A549 (cell line): Measurements from ENCODE around the gene PROSER1. TPM values are rescaled to one million over a fixed set of nuclear protein-coding genes. Genes with fewer than 3 reads are reported as not detected.

Source experiments
- ATAC-seq, 2 experiments: fragments of 200-7000 bp in 1 of 2; fragments of >200 bp in 1 of 2; cut with Nextera tagmentation in 1 of 2; cut with Tn5 transposase in 1 of 2; 3 replicates each; pipeline versions ENCODE4 v1.8.0 to v1.9.1; 2018 to 2020; ENCODE audit warnings: mild to moderate bottlenecking in 1 of 2, moderate library complexity in 1 of 2
- CTCF ChIA-PET: fragments of 300-600 bp; sonication (Branson Sonifier 250); formaldehyde crosslinking; extraction: SDS; loops from one replicate; lab custom pipeline; 2021; ENCODE audit warnings: antibody characterized with exemption, inconsistent platforms; lab: Yijun Ruan, JAX
- POLR2A ChIA-PET: fragments of 350-600 bp; formaldehyde crosslinking; extraction: SDS; loops from one replicate; lab custom pipeline; 2021; ENCODE audit warnings: antibody characterized with exemption, inconsistent platforms; lab: Yijun Ruan, JAX
- DNase-seq, 2 experiments: peaks; one replicate each; pipeline versions ENCODE4 v3.0.0 to v3.0.0-alpha.2; 2011 to 2016; ENCODE audit warnings: low read depth in 1 of 2, low spot score in 1 of 2
- FAIRE-seq: peaks from 2 replicates; lab custom pipeline; 2011; peaks lifted over from hg19 to GRCh38; lab: Jason Lieb, UNC
- H3K27ac ChIP-seq, 2 experiments: fragments of >200 bp; sonication (Bioruptor Twin); formaldehyde crosslinking; 3 replicates each; pipeline ENCODE4 v1.5.1; 2016 to 2017
- H3K4me1 ChIP-seq: fragments of >200 bp; sonication (Bioruptor Twin); formaldehyde crosslinking; 3 replicates; pipeline ENCODE4 v1.6.1; 2016
- H3K4me2 ChIP-seq: fragments of >200 bp; sonication (Bioruptor Twin); formaldehyde crosslinking; 3 replicates; pipeline ENCODE4 v1.6.1; 2016
- H3K4me3 ChIP-seq: fragments of >200 bp; sonication (Bioruptor Twin); formaldehyde crosslinking; 3 replicates; pipeline ENCODE4 v1.5.1; 2016
- H3K9me3 ChIP-seq: fragments of >200 bp; sonication (Bioruptor Twin); formaldehyde crosslinking; 3 replicates; pipeline ENCODE4 v1.6.1; 2016
- CBX2 ChIP-seq: fragments of 200-600 bp; sonication (generic); IDR thresholded peaks from 2 replicates; pipeline ENCODE4 v1.6.1; 2016; ENCODE audit warnings: low read depth, mild to moderate bottlenecking, borderline replicate concordance
- CBX8 ChIP-seq: fragments of 200-600 bp; sonication (generic); IDR thresholded peaks from 2 replicates; pipeline ENCODE4 v1.6.1; 2016
- CEBPB ChIP-seq, 2 experiments: fragments of >200 bp in 1 of 2; sonication (Bioruptor Twin) in 1 of 2; formaldehyde crosslinking in 1 of 2; IDR thresholded peaks; 2 replicates each; pipeline ENCODE4 v1.6.1; 2012 to 2016
- CHD2 ChIP-seq: fragments of 150-350 bp; IDR thresholded peaks from 2 replicates; pipeline ENCODE4 v1.6.1; 2014; ENCODE audit warnings: low read length; ENCODE audit not compliant: partially characterized antibody
- EP300 ChIP-seq, 2 experiments: fragments of >200 bp; sonication (Bioruptor Twin); formaldehyde crosslinking; IDR thresholded peaks; 2 replicates in 1 of 2; 3 replicates in 1 of 2; pipeline ENCODE4 v1.6.1; 2016 to 2017
- ESRRA ChIP-seq: fragments of 150-350 bp; IDR thresholded peaks from 2 replicates; pipeline ENCODE4 v1.6.1; 2014; ENCODE audit warnings: mild to moderate bottlenecking, low read length, borderline replicate concordance
- FOSL2 ChIP-seq, 2 experiments: fragments of 450-650 bp in 1 of 2; fragments of >200 bp in 1 of 2; sonication (Bioruptor Twin) in 1 of 2; formaldehyde crosslinking; IDR thresholded peaks; 2 replicates each; pipeline versions ENCODE4 v1.5.0 to v1.6.1; 2016 to 2020; ENCODE audit warnings: mild to moderate bottlenecking in 1 of 2, moderate library complexity in 1 of 2
- GATA3 ChIP-seq: IDR thresholded peaks from 2 replicates; pipeline ENCODE4 v1.6.1; 2012; ENCODE audit warnings: borderline replicate concordance
- HEYL ChIP-seq: fragments of 250-450 bp; sonication (Bioruptor Pico); IDR thresholded peaks from 2 replicates; pipeline ENCODE4 v1.8.0; 2021; ENCODE audit warnings: mild to moderate bottlenecking, moderate library complexity
- HOXA7 ChIP-seq: fragments of 250-450 bp; sonication (Bioruptor Pico); IDR thresholded peaks from 2 replicates; pipeline ENCODE4 v1.5.0; 2020; ENCODE audit warnings: mild to moderate bottlenecking, moderate library complexity
- JUN ChIP-seq, 2 experiments: fragments of >200 bp; sonication (Bioruptor Twin); formaldehyde crosslinking; IDR thresholded peaks; 2 replicates in 1 of 2; 3 replicates in 1 of 2; pipeline ENCODE4 v1.6.1; 2016 to 2017
- MAFK ChIP-seq: fragments of 450-650 bp; IDR thresholded peaks from 2 replicates; pipeline ENCODE4 v1.6.1; 2014; ENCODE audit not compliant: partially characterized antibody
- MYC ChIP-seq: IDR thresholded peaks from 2 replicates; pipeline ENCODE4 v1.6.1; 2012; ENCODE audit warnings: mild to moderate bottlenecking, inconsistent platforms, low read length, improper control_type of control experiment, borderline replicate concordance
- NR3C1 ChIP-seq: fragments of >200 bp; sonication (Bioruptor Twin); formaldehyde crosslinking; IDR thresholded peaks from 3 replicates; pipeline ENCODE4 v1.6.1; 2017
- POLR2A ChIP-seq: IDR thresholded peaks from 2 replicates; pipeline ENCODE4 v1.6.1; 2012; ENCODE audit warnings: mild to moderate bottlenecking, low read length
- POLR2AphosphoS2 ChIP-seq: conservative IDR thresholded peaks from 2 replicates; pipeline ENCODE4 v1.6.1; 2012; ENCODE audit warnings: low read length, improper control_type of control experiment, inconsistent platforms
- RAD21 ChIP-seq, 2 experiments: fragments of >200 bp in 1 of 2; sonication (Bioruptor Twin) in 1 of 2; formaldehyde crosslinking in 1 of 2; IDR thresholded peaks in 1 of 2; conservative IDR thresholded peaks in 1 of 2; 2 replicates in 1 of 2; 3 replicates in 1 of 2; pipeline ENCODE4 v1.6.1; 2012 to 2018; ENCODE audit warnings: inconsistent platforms in 1 of 2
- RARB ChIP-seq: fragments of 250-450 bp; sonication (Bioruptor Pico); IDR thresholded peaks from 2 replicates; pipeline ENCODE4 v1.8.0; 2021; ENCODE audit warnings: mild to moderate bottlenecking, moderate library complexity
- RCOR1 ChIP-seq: fragments of 150-350 bp; IDR thresholded peaks from 2 replicates; pipeline ENCODE4 v1.6.1; 2014; ENCODE audit warnings: antibody characterized with exemption, low read length, low read depth
- ZFP36 ChIP-seq: fragments of 450-650 bp; IDR thresholded peaks from 2 replicates; pipeline ENCODE4 v1.6.1; 2014; ENCODE audit warnings: borderline replicate concordance; ENCODE audit not compliant: partially characterized antibody
- ZSCAN20 ChIP-seq: fragments of 250-450 bp; sonication (Bioruptor Pico); IDR thresholded peaks from 2 replicates; pipeline ENCODE4 v1.8.0; 2022; ENCODE audit warnings: mild to moderate bottlenecking, moderate library complexity
- WGBS: methylation state at CpG from one replicate; pipeline ENCODE4 v1.1.6; 2017; ENCODE audit errors: missing lambda C conversion rate; 5-methylcytosine and 5-hydroxymethylcytosine counted together
- polyA plus RNA-seq, 4 experiments: library from polyadenylated mRNA; depleted of rRNA in 3 of 4; stranded (reverse); fragments of >200 nt; fragmentation: RNase III in 1 of 4; extraction: RNeasy Plus Mini Kit Qiagen cat#74134 plus additional on column Dnase treatment in 1 of 4; gene quantifications; 2 replicates in 3 of 4; 3 replicates in 1 of 4; pipeline ENCODE4 v1.2.3, GENCODE V29; 2011 to 2017
- TF ChIP-seq, protein P1 (sequence below): fragments of >200 bp; sonication (Bioruptor Twin); formaldehyde crosslinking; IDR thresholded peaks from 3 replicates; pipeline ENCODE4 v1.5.1; 2016
- TF ChIP-seq, protein P2 (sequence below): fragments of 250-450 bp; sonication (Bioruptor Pico); IDR thresholded peaks from 2 replicates; pipeline ENCODE4 v1.5.0; 2020; ENCODE audit warnings: low read depth, mild to moderate bottlenecking, moderate library complexity
- TF ChIP-seq, protein P3 (sequence below): IDR thresholded peaks from 2 replicates; pipeline ENCODE4 v1.6.1; 2012
- TF ChIP-seq, protein P4 (sequence below): fragments of 250-450 bp; sonication (Bioruptor Pico); IDR thresholded peaks from 2 replicates; pipeline ENCODE4 v1.5.0; 2021; ENCODE audit warnings: mild to moderate bottlenecking, moderate library complexity, borderline replicate concordance
- TF ChIP-seq, protein P5 (sequence below): fragments of >200 bp; sonication (Bioruptor Twin); formaldehyde crosslinking; IDR thresholded peaks from 3 replicates; pipeline ENCODE4 v1.6.1; 2016

The PROSER1 gene
- polyA plus RNA-seq, 2 of the 4 experiments (the other 2 are of a cell fraction), result 9.9 to 19.0 TPM

DNA sequence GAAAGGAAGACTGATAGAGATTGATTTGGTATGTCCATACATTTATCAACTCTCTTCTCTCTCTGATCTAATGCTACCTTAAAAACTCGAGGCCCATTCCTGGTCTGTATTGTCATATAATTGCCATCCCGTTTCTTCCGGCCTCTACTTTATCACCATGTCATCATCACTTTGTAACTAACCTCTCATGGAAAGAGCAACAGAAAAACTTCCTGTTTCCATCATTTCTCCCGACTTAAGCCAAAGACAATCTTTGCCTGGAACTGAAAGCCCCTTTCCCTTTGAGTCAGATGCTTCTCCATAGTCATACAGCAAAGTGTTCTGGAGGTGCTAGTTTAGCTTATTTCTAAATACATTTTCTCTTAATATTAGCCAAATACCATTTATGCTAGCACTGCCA, 44.5 kb downstream of the PROSER1 start:
- CTCF ChIA-PET, result interaction anchor here (1.3 kb wide), 1 partner anchor 23 kb away, joined by 4 read pairs; no protein-coding TSS in a partner anchor
- Histone ChIP-seq H3K27ac (no peak overlapping the region), H3K4me3 (no peak overlapping the region), H3K9me3 (no peaks in the 10 kb centered on the region), H3K4me2 (no peak overlapping the region), H3K4me1 (no peaks in the 10 kb centered on the region)
- DNase-seq (no peak), ATAC-seq (no peak), FAIRE-seq (no peak)
- no peak for TF ChIP-seq FOSL2 (IDR thresholded peaks at IDR 0.05)
- no peak for TF ChIP-seq FOSL2 (CRISPR knock-in tag; IDR thresholded peaks at IDR 0.05)
- no peak for TF ChIP-seq MAFK
- TF ChIP-seq POLR2AphosphoS2, result no peak
- TF ChIP-seq, protein P1, sequence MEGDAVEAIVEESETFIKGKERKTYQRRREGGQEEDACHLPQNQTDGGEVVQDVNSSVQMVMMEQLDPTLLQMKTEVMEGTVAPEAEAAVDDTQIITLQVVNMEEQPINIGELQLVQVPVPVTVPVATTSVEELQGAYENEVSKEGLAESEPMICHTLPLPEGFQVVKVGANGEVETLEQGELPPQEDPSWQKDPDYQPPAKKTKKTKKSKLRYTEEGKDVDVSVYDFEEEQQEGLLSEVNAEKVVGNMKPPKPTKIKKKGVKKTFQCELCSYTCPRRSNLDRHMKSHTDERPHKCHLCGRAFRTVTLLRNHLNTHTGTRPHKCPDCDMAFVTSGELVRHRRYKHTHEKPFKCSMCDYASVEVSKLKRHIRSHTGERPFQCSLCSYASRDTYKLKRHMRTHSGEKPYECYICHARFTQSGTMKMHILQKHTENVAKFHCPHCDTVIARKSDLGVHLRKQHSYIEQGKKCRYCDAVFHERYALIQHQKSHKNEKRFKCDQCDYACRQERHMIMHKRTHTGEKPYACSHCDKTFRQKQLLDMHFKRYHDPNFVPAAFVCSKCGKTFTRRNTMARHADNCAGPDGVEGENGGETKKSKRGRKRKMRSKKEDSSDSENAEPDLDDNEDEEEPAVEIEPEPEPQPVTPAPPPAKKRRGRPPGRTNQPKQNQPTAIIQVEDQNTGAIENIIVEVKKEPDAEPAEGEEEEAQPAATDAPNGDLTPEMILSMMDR, result no peak
- TF ChIP-seq CEBPB (IDR thresholded peaks at IDR 0.05), result no peak
- TF ChIP-seq, protein P2, sequence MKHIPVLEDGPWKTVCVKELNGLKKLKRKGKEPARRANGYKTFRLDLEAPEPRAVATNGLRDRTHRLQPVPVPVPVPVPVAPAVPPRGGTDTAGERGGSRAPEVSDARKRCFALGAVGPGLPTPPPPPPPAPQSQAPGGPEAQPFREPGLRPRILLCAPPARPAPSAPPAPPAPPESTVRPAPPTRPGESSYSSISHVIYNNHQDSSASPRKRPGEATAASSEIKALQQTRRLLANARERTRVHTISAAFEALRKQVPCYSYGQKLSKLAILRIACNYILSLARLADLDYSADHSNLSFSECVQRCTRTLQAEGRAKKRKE (CRISPR knock-in tag), result no peak
- no peak for TF ChIP-seq CBX2
- no peak for TF ChIP-seq ZSCAN20 (CRISPR knock-in tag)
- TF ChIP-seq EP300 (IDR thresholded peaks at IDR 0.05), result no peak
- no peak for TF ChIP-seq CBX8
- TF ChIP-seq HEYL (CRISPR knock-in tag), result no peak
- WGBS, result 36% methylated on average over 4 of the region's 4 CpGs
- POLR2A ChIA-PET, result no interaction called here

DNA sequence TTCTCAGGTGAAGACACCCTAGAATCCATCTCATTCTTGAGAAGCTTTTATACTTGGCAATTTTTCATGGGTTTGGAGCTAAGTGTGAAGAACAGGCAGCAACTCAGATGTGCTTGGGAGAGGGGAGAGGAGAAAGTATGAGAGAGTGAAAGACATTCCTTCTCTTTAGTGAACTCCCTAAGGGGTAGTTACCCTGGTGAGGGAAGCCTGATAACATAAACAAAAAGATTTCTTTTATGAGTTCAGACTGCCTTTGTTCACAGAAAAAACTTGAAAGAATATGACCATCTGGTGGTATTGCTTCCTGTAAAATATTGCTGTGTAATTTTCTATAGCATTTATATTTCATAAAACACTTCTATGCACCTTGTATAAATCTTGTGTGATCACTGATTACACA, 47.2 kb downstream of the PROSER1 start, which contains the start of gene STOML3:
Gene STOML3 (minus strand): TSS at position 139 of the 400 bp plus-strand sequence. CDS start 110 bp downstream, at position 29.
- FAIRE-seq (no peak), ATAC-seq (no peak), DNase-seq (no peak)
- ChIA-PET POLR2A (no interaction called here), CTCF (interaction anchor here (1.4 kb wide), 1 partner anchor 7 kb away, joined by 5 read pairs; no protein-coding TSS in a partner anchor)
- TF ChIP-seq RCOR1 (no peak), CBX2 (no peak), CHD2 (no peak), HOXA7 (CRISPR knock-in tag) (no peak), RAD21 (conservative IDR thresholded peaks at IDR 0.05 in 1 of 2, IDR thresholded peaks at IDR 0.05 in 1 of 2) (no peak)
- no peak within 1 kb of the TSS for H3K4me2 ChIP-seq
- H3K9me3 ChIP-seq, result no peaks in the 10 kb centered on the region
- no peak within 1 kb of the TSS for H3K4me3 ChIP-seq
- H3K4me1 ChIP-seq, result no peaks in the 10 kb centered on the region
- no peak within 1 kb of the TSS for H3K27ac ChIP-seq

DNA sequence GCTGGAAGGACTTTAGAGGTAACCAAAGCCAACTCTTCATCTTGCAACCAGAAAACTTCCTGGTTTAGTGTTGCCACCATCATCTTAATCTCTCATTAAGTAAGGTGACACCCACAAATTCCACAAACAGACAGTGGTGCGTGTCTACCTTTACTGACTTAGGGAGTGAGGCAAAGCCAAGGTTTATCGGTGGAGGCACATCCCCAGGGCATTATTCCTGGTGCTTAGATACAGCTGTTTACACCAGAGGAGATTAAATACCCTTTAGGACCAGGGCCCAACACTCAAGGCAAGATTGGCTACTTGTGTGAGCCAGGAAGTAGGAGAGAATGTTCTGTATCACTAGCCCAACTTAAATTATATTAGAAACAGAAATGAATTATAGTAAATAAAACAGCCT, 56.8 kb downstream of the PROSER1 start:
- FAIRE-seq, result no peak
- TF ChIP-seq, protein P3, sequence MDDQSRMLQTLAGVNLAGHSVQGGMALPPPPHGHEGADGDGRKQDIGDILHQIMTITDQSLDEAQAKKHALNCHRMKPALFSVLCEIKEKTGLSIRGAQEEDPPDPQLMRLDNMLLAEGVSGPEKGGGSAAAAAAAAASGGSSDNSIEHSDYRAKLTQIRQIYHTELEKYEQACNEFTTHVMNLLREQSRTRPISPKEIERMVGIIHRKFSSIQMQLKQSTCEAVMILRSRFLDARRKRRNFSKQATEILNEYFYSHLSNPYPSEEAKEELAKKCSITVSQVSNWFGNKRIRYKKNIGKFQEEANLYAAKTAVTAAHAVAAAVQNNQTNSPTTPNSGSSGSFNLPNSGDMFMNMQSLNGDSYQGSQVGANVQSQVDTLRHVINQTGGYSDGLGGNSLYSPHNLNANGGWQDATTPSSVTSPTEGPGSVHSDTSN, result no peak
- TF ChIP-seq POLR2A (no peak), MAFK (no peak), JUN (IDR thresholded peaks at IDR 0.05) (no peak), NR3C1 (no peak), GATA3 (no peak), RARB (CRISPR knock-in tag) (no peak), RCOR1 (no peak), ZFP36 (no peak), MYC (no peak), HOXA7 (CRISPR knock-in tag) (no peak), ESRRA (no peak), FOSL2 (IDR thresholded peaks at IDR 0.05) (no peak), FOSL2 (CRISPR knock-in tag; IDR thresholded peaks at IDR 0.05) (no peak)
- TF ChIP-seq, protein P4, sequence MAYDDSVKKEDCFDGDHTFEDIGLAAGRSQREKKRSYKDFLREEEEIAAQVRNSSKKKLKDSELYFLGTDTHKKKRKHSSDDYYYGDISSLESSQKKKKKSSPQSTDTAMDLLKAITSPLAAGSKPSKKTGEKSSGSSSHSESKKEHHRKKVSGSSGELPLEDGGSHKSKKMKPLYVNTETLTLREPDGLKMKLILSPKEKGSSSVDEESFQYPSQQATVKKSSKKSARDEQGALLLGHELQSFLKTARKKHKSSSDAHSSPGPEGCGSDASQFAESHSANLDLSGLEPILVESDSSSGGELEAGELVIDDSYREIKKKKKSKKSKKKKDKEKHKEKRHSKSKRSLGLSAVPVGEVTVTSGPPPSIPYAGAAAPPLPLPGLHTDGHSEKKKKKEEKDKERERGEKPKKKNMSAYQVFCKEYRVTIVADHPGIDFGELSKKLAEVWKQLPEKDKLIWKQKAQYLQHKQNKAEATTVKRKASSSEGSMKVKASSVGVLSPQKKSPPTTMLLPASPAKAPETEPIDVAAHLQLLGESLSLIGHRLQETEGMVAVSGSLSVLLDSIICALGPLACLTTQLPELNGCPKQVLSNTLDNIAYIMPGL (CRISPR knock-in tag), result no peak
- TF ChIP-seq, protein P5, sequence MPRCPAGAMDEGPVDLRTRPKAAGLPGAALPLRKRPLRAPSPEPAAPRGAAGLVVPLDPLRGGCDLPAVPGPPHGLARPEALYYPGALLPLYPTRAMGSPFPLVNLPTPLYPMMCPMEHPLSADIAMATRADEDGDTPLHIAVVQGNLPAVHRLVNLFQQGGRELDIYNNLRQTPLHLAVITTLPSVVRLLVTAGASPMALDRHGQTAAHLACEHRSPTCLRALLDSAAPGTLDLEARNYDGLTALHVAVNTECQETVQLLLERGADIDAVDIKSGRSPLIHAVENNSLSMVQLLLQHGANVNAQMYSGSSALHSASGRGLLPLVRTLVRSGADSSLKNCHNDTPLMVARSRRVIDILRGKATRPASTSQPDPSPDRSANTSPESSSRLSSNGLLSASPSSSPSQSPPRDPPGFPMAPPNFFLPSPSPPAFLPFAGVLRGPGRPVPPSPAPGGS, result no peak
- TF ChIP-seq, protein P2 (CRISPR knock-in tag), result no peak

More for the DNA sequence above, 56.8 kb downstream of the PROSER1 start:
- no peaks in the 10 kb centered on the region for H3K9me3 ChIP-seq
- 35% methylated on average over 2 of the region's 2 CpGs for WGBS
- ATAC-seq (no peak), DNase-seq (no peak)
- ChIA-PET CTCF (interaction anchor here (0.7 kb wide), 1 partner anchor 10 kb away, joined by 3 read pairs; no protein-coding TSS in a partner anchor), POLR2A (no interaction called here)
- no peak overlapping the region for H3K27ac ChIP-seq
- H3K4me2 ChIP-seq, result no peak overlapping the region
- H3K4me3 ChIP-seq, result no peak overlapping the region
- H3K4me1 ChIP-seq, result no peaks in the 10 kb centered on the region
